Measurements from ENCODE around the gene NKX2-8. TPM values are rescaled to one million over a fixed set of nuclear protein-coding genes. Genes with fewer than 3 reads are reported as not detected.

NKX2-8 gene
- total and polyA plus RNA-seq, 2 of the 13 experiments (the other 11 are each of a cell fraction or from before 2014, with no cell fraction given): not detected

GRCh38 chr14:36625014-36625413 is 42.6 kb upstream of the NKX2-8 start (continued):
- TF ChIP-seq ZNF589 (CRISPR knock-in tag; conservative IDR thresholded peaks at IDR 0.05) (no peak), ZNF205 (CRISPR knock-in tag; IDR thresholded peaks at IDR 0.05) (peak; percentile 59; the same call in 1 of the 2 replicates), ZNF20 (CRISPR knock-in tag; IDR thresholded peaks at IDR 0.05) (no peak), HDAC2 (CRISPR knock-in tag; IDR thresholded peaks at IDR 0.05) (0 out of 2 replicates have a peak, but pooled peaks have one; percentile 28), ATF7 (IDR thresholded peaks at IDR 0.05) (no peak), ATF7 (CRISPR knock-in tag; IDR thresholded peaks at IDR 0.05) (no peak), CEBPG (CRISPR knock-in tag; IDR thresholded peaks at IDR 0.05) (0 out of 2 replicates have a peak, but pooled peaks have one; percentile 10), FOXO1 (CRISPR knock-in tag; IDR thresholded peaks at IDR 0.05) (peak; percentile 35; the same call in 1 of the 2 replicates)

GRCh38 chr14:36619853-36620252 is 37.4 kb upstream of the NKX2-8 start:
- ATAC-seq (no peak), FAIRE-seq (no peak), DNase-seq (ENCODE audit: low spot score) (no peak)
- no TSS peak for BruUV-seq (replicated peaks)
- WGBS (ENCODE audit: low lambda C conversion rate): 27% methylated on average over 2 of the region's 2 CpGs
- Histone ChIP-seq H3K9ac (ENCODE audit: insufficient read depth, low read depth, low read length) (no peak overlapping the region), H3K4me2 (ENCODE audit: low read depth, low read length) (no peak overlapping the region), H2AFZ (ENCODE audit: low read length) (no peak overlapping the region), H3K27ac (ENCODE audit: extremely low read length, insufficient read depth, low read length) (no peak overlapping the region), H3K9me3 (ENCODE audit: low read length) (peaks cover 13% of the 10 kb centered on the region), H3K79me2 (ENCODE audit: insufficient read depth, low read length) (no peaks in the 10 kb centered on the region), H3K4me3 (replicated peaks in 1 of 3; ENCODE audit: insufficient read depth in 1 of 3, low read depth in 2 of 3, low read length in 3 of 3) (no peak overlapping the region), H3K36me3 (replicated peaks in 1 of 2; ENCODE audit: control insufficient read depth in 1 of 2, insufficient read depth in 2 of 2, low read length in 2 of 2) (no peaks in the 10 kb centered on the region), H3K27me3 (ENCODE audit: control insufficient read depth in 1 of 2, insufficient read depth in 2 of 2, low read length in 2 of 2) (no peaks in the 10 kb centered on the region), H4K20me1 (ENCODE audit: insufficient read depth, low read length) (no peaks in the 10 kb centered on the region), H3K4me1 (ENCODE audit: insufficient read depth, low read length) (peaks cover 5% of the 10 kb centered on the region)
- in situ Hi-C loops (cut with HindIII; ENCODE audit: extremely low pct_ligation_motif_present, low pct_unique_long_range_greater_than_20kb): no loop called here
- ChIA-PET CTCF (ENCODE audit: low intra/inter-chr PET ratio, low total read pairs) (no interaction called here), POLR2A (no interaction called here)
- intact Hi-C loops (cut with micrococcal nuclease; ENCODE audit: unreplicated experiment): no loop called here
- TF ChIP-seq UBTF (CRISPR knock-in tag; IDR thresholded peaks at IDR 0.05) (no peak), ZNF20 (CRISPR knock-in tag; IDR thresholded peaks at IDR 0.05) (no peak), SIX1 (CRISPR knock-in tag; IDR thresholded peaks at IDR 0.05; ENCODE audit: borderline replicate concordance) (no peak), ETS1 (CRISPR knock-in tag; IDR thresholded peaks at IDR 0.05) (no peak), HDAC6 (IDR thresholded peaks at IDR 0.05; ENCODE audit: low read depth, low read length) (no peak), FOXK2 (IDR thresholded peaks at IDR 0.05) (no peak), EZH2 (conservative IDR thresholded peaks at IDR 0.05; ENCODE audit: low read depth, low read length) (no peak), CEBPG (CRISPR knock-in tag; IDR thresholded peaks at IDR 0.05) (no peak), EHMT2 (IDR thresholded peaks at IDR 0.05; ENCODE audit: borderline replicate concordance, low read depth, low read length) (no peak), ZNF282 (IDR thresholded peaks at IDR 0.05; ENCODE audit: partially characterized antibody) (no peak), ZBTB38 (CRISPR knock-in tag; IDR thresholded peaks at IDR 0.05) (no peak), PCBP2 (optimal IDR thresholded peaks at IDR 0.05; ENCODE audit: low read depth, low read length, poor library complexity, severe bottlenecking) (no peak)
